GM19099 (cell line): Measurements from ENCODE around the gene AAGAB.

Experiments
- POLR2A ChIP-seq: IDR thresholded peaks from 3 replicates; pipeline ENCODE4 v1.6.1; 2011; ENCODE audit warnings: low read depth; ENCODE audit not compliant: insufficient read length; ENCODE audit errors: extremely low read depth

The AAGAB gene

DNA sequence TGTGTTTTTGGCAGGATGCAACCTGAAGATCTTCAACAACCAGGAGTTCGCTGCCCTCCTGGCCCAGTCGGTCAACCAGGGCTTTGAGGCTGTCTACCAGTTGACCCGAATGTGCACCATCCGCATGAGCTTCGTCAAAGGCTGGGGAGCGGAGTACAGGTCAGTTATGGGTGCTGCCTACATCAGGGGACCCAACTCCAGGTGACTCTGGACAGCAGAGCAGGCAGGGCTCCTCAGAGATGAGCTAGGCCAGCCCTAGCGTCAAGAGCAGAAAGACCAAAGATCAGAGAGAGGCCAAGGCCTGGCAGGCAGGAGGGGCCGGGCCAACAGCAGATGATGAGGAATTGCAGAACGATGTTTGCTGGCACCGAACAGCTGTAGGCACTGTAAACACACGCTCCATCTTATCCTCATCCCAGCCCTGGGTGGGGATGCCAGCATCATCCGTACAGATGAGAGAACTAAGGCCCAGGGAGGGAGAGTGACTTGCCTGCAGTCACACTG lies 67.1 kb downstream of the AAGAB start:
- no peak for TF ChIP-seq POLR2A

DNA sequence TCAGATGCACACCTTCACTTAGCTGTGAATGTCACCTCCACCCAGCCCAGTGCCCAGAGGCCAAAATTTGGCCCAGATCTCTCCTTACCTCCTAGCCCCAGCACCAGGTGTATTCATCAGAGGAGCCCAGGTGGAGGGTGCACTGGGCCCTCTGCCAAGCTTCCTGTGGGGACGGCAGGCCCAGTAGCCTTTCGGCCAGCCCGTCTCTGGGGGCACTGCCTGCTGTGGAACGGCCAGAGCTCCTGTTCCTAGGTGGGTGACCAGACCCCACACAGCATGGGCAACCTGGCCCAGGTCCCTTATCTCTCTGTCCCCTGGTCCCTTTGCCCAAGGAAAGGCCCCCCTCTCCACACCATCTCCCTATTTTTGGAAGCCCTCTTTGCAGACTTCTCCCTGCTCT lies 67.8 kb downstream of the AAGAB start:
- TF ChIP-seq POLR2A: no peak

GRCh38 chr15:67186226-67186649 lies 68.2 kb downstream of the AAGAB start:
- no peak for TF ChIP-seq POLR2A

DNA sequence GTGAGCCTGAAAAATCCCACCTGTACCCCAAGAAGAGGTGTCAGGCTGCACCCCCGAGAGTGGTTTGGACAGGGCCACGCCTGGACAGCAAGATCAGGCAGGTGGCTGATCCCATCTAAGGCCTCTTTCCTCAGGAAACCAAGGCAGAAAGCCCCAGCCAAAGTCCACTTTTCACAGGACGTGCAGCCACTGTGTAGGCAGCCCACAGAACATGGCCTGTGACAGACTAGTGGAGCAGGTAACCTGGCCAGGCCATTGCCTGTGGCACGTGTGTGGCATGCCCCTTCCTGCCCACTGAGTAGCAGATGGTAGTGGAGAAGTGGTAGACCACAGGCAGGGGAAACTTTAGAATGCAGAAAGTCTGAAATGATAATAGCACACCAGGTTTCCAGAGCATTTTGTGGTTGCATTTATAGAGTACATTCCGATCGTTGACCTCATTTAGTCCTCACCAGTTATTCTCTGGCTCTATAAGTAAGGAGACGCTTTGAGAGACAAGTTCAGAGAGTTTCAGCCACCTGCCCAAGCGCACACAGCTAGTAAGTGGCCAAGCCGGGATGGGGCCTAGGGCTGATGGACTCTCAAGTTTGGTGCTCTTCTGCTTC lies 68.7 kb downstream of the AAGAB start:
- TF ChIP-seq POLR2A: no peak

DNA sequence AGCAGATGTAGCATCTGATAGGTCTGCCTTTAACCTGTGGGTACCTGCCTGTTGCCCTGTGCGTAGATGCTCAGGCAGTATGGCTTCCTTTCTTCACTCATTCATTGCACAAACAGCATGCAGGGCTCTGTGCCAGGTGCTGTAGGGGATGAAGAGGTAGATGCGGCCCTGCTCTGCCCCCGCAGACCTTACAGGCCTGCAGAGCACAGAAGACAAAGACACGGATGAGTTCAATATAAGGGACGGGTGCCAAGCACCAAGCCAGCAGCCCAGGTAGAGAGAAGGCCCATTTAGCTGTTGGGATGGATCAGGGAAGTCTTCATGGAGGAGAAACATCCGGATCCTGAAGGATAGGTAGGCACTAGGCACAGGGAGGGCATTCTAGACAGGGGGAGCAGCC lies 69.4 kb downstream of the AAGAB start:
- TF ChIP-seq POLR2A: no peak

- no peak for TF ChIP-seq POLR2A
Observed at GRCh38 chr15:67184208-67184925, 70.1 kb downstream of the AAGAB start.

DNA sequence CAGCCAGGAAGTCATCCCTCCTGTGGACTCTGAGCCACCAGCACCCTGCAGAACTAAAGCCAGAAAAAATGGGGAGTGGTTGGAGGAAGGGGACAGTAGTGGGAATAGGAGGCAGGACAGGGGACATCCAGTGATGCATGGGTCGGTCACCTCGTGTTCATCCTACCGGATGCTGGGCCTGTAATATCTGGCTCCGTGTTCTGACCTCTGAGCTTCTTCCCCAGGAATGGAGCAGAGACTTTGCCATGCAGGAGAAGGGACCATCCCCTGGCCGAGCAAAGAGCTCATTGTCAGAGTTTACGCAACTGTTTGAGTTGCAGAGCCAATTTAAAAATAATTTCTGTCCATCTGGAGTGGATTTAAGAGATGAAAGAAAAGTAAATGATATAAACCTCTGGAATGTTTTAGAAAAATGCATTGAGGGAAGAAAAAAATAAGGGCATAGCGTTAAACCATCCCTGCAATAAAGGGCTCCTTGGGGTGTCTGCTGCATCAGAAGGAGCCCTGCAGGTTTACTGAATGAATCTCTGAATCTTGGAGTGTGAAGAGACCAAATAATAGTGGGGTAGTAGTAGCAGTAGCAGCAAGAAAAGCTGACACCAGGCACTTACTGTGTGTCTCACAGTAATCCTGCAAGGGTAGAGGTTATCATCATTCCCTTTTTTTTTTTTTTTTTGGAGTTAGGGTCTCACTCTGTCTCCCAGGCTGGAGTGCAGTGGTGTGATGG lies 70.9 kb downstream of the AAGAB start:
- TF ChIP-seq POLR2A: no peak

DNA sequence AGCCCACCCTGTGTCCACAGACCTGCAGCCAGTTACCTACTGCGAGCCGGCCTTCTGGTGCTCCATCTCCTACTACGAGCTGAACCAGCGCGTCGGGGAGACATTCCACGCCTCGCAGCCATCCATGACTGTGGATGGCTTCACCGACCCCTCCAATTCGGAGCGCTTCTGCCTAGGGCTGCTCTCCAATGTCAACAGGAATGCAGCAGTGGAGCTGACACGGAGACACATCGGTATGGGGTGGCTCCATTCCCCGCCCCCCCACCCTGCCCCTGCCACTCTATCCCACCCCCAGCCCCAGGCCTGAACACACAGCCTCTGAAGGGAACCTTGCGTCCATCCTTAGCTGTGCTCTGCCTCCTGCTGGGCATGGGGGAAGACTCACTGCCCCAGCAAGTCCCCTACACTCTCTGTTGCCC lies 73.2 kb downstream of the AAGAB start:
- no peak for TF ChIP-seq POLR2A

GRCh38 chr15:67180514-67181191 lies 73.8 kb downstream of the AAGAB start:
- no peak for TF ChIP-seq POLR2A

DNA sequence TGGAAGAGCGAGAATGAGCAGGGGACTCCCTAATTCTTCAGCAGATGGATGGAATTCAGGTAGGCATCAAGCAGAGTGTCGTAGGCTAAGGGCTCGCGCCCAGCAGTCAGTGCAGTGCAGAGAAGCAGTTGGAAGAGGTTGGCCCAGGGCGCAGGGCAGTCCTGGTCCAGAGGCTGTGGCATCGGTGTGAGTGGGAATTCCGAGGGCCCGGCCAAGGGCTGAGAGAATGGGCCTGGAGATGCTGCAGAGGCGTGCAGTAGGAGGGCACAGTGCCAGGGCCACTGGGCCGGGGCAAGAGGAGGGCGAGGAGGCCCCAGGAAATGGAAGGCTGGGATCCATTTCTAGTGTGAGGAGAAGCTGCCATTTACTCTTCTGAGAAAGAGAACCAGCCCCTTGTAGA lies 74.4 kb downstream of the AAGAB start:
- TF ChIP-seq POLR2A: no peak

GRCh38 chr15:67179411-67179995 lies 75.0 kb downstream of the AAGAB start:
- TF ChIP-seq POLR2A: no peak

DNA sequence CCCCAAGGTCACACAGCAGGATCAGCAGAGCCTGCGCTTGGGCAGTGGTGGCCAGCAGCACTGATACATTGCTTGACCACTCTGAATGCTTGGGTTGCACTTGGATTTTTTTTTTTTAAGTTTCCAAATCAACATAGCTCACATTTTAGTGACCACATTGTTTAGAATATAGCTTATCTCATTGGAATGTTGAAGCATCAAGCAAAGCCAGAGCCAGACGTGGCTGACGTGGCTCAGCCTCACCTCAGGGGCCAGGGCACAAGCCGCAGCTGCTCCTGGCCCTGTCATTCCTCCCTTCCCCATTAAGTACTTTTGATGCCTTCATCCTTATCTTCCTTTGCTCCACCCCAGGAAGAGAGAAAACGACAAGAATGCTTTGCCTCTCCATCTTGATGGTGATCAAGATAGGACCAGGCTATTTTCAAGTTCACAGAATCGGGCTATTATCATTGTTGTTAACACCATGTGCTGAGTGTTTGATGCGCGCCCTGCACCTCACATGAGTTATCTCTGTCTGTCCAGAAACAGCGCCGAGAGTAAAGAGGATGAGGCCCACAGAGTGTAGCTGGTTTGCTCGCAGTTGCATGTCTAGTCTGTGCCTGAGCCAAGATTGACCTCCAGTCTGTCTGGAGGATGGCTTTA lies 75.8 kb downstream of the AAGAB start:
- TF ChIP-seq POLR2A: no peak

DNA sequence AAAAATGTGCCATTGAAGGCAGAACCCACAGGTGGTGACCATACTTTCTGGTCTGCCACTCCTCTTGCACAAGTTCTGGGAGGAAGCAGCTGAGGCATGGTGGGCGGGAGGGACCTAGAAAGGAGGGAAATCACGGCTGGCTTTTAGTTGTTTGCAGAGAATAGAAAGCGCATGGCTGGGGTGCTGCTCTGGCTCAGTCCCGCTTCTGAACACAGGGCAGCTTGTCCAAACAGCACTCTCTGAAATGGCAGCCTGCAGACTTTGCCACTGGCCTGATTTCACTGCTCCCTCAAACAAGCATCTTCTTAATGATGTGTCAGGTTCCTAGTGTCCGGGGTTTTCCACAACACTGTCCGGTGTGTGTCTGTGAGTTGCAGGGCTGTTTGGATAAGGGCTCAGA lies 76.7 kb downstream of the AAGAB start:
- TF ChIP-seq POLR2A: no peak

GRCh38 chr15:67176195-67176971 lies 78.1 kb downstream of the AAGAB start:
- no peak for TF ChIP-seq POLR2A

GRCh38 chr15:67175643-67176071 lies 78.8 kb downstream of the AAGAB start:
- TF ChIP-seq POLR2A: no peak
